SU-DHL-6 (cell line): ENCODE data around the gene PCCB.

Experiments used
- EZH2phosphoT487 ChIP-seq: fragments of 200-600 bp; sonication (generic), shearing (Covaris generic); conservative IDR thresholded peaks from 2 replicates; pipeline ENCODE4 v1.6.1; 2018; ENCODE audit warnings: mild to moderate bottlenecking, antibody characterized with exemption, low read length, moderate library complexity, mixed read lengths
- TF ChIP-seq, protein P1 (sequence below): fragments of 200-600 bp; sonication (generic); IDR thresholded peaks from one replicate; pipeline ENCODE4 v1.5.1; 2017; ENCODE audit warnings: antibody characterized with exemption, mild to moderate bottlenecking, low read length, moderate library complexity; ENCODE audit not compliant: insufficient read depth, poor library complexity, severe bottlenecking

DNA sequence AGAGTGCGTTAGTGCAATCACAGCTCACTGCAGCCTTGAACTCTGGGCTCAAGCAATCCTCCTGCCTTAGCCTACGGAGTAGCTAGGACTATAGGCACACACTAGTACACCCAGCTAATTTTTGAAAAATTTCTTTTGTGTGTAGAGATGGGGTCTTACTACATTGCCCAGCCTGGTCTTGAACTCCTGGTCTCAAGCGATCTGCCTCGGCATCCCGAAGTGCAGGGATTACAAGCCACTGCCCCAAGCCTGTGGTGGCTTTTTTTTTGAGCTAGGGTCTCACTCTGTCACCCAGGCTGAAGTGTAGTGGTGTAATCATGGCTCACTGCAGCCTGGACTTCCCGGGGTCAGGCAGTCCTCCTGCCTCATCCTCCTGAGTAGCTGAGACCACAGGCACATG, 17.1 kb downstream of the PCCB start:
- TF ChIP-seq, protein P1, sequence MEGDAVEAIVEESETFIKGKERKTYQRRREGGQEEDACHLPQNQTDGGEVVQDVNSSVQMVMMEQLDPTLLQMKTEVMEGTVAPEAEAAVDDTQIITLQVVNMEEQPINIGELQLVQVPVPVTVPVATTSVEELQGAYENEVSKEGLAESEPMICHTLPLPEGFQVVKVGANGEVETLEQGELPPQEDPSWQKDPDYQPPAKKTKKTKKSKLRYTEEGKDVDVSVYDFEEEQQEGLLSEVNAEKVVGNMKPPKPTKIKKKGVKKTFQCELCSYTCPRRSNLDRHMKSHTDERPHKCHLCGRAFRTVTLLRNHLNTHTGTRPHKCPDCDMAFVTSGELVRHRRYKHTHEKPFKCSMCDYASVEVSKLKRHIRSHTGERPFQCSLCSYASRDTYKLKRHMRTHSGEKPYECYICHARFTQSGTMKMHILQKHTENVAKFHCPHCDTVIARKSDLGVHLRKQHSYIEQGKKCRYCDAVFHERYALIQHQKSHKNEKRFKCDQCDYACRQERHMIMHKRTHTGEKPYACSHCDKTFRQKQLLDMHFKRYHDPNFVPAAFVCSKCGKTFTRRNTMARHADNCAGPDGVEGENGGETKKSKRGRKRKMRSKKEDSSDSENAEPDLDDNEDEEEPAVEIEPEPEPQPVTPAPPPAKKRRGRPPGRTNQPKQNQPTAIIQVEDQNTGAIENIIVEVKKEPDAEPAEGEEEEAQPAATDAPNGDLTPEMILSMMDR: no peak
- TF ChIP-seq EZH2phosphoT487: no peak
